H1 (cell line): ENCODE data around the gene TMEM135. TPM values are rescaled to one million over a fixed set of nuclear protein-coding genes. Genes with fewer than 3 reads are reported as not detected.

Source experiments
- CTCF ChIA-PET: fragments of 300-600 bp; sonication (Branson Sonifier 250); formaldehyde crosslinking; loops from one replicate; lab custom pipeline; 2021; ENCODE audit not compliant: partially characterized antibody; lab: Charles Lee
- POLR2A ChIA-PET: fragments of 300-600 bp; sonication (Branson Sonifier 250); formaldehyde crosslinking; loops from one replicate; lab custom pipeline; 2021; ENCODE audit warnings: inconsistent platforms; ENCODE audit not compliant: partially characterized antibody; lab: Charles Lee
- DNase-seq, 2 experiments: peaks; one replicate each; pipeline versions ENCODE4 v3.0.0 to v3.0.0-alpha.2; 2010 to 2022; ENCODE audit warnings: low spot score in 2 of 2, low read depth in 1 of 2, mixed read lengths in 1 of 2
- FAIRE-seq: peaks from 2 replicates; lab custom pipeline; 2011; peaks lifted over from hg19 to GRCh38; lab: Jason Lieb, UNC
- H2AFZ ChIP-seq: 2 replicates; pipeline ENCODE4 v1.8.1; 2012; ENCODE audit warnings: low read length, inconsistent platforms
- H2AK5ac ChIP-seq: 2 replicates; pipeline ENCODE4 v1.6.1; 2013; ENCODE audit warnings: low read depth, low read length
- H2BK120ac ChIP-seq: replicated peaks from 2 replicates; pipeline ENCODE3; 2013; ENCODE audit warnings: low read depth, low read length, inconsistent platforms
- H2BK12ac ChIP-seq: 2 replicates; pipeline ENCODE4 v1.6.1; 2013; ENCODE audit warnings: low read depth, low read length
- H2BK15ac ChIP-seq: 2 replicates; pipeline ENCODE4 v1.6.1; 2013; ENCODE audit warnings: low read length
- H2BK20ac ChIP-seq: 2 replicates; pipeline ENCODE4 v1.6.1; 2013; ENCODE audit warnings: low read length
- H2BK5ac ChIP-seq: 2 replicates; pipeline ENCODE4 v1.6.1; 2013; ENCODE audit warnings: low read depth, low read length
- H3K14ac ChIP-seq: 2 replicates; pipeline ENCODE4 v1.6.1; 2013; ENCODE audit warnings: inconsistent platforms; ENCODE audit not compliant: insufficient read length
- H3K18ac ChIP-seq: 2 replicates; pipeline ENCODE4 v1.6.1; 2013; ENCODE audit warnings: low read length; ENCODE audit errors: extremely low read depth
- H3K23ac ChIP-seq: 2 replicates; pipeline ENCODE4 v1.6.1; 2013; ENCODE audit warnings: inconsistent platforms; ENCODE audit not compliant: insufficient read length
- H3K23me2 ChIP-seq: 2 replicates; pipeline ENCODE4 v1.6.1; 2013; ENCODE audit warnings: low read depth, low read length
- H3K27ac ChIP-seq: 2 replicates; pipeline ENCODE4 v1.6.1; 2011; ENCODE audit warnings: low read depth, low read length, inconsistent platforms
- H3K27me3 ChIP-seq, 4 experiments: replicated peaks in 1 of 4; 1 replicate in 1 of 4; 2 replicates in 3 of 4; pipeline versions ENCODE4 v1.6.1 to v1.8.1; 2011 to 2013; ENCODE audit warnings: low read length in 3 of 4, mild to moderate bottlenecking in 3 of 4, inconsistent platforms in 2 of 4, mixed read lengths in 2 of 4, moderate library complexity in 1 of 4; ENCODE audit not compliant: control insufficient read depth in 3 of 4, insufficient read depth in 3 of 4; ENCODE audit errors: extremely low read depth in 1 of 4
- H3K36me3 ChIP-seq, 4 experiments: 2 replicates each; pipeline versions ENCODE4 v1.6.1 to v1.8.1; 2011 to 2013; ENCODE audit warnings: mild to moderate bottlenecking in 4 of 4, low read length in 3 of 4, moderate library complexity in 2 of 4, control low read depth in 1 of 4, inconsistent platforms in 1 of 4; ENCODE audit not compliant: insufficient read depth in 4 of 4, control insufficient read depth in 2 of 4
- H3K4ac ChIP-seq: replicated peaks from 2 replicates; pipeline ENCODE3; 2013; ENCODE audit warnings: low read length, low read depth, mixed read lengths, inconsistent platforms; ENCODE audit not compliant: insufficient read length
- H3K4me1 ChIP-seq, 4 experiments: replicated peaks in 1 of 4; 1 replicate in 1 of 4; 2 replicates in 3 of 4; pipeline versions ENCODE4 v1.6.1 to v1.8.1; 2011 to 2013; ENCODE audit warnings: low read length in 3 of 4, inconsistent platforms in 2 of 4, mixed read lengths in 1 of 4; ENCODE audit not compliant: insufficient read depth in 4 of 4, control insufficient read depth in 3 of 4
- H3K4me2 ChIP-seq, 2 experiments: 2 replicates each; pipeline versions ENCODE4 v1.6.1 to v1.8.1; 2011 to 2013; ENCODE audit warnings: low read depth in 2 of 2, low read length in 2 of 2, control low read depth in 1 of 2, inconsistent platforms in 1 of 2, mild to moderate bottlenecking in 1 of 2; ENCODE audit not compliant: insufficient read depth in 1 of 2
- H3K4me3 ChIP-seq, 4 experiments: fragments of 200-600, 300-600 bp in 1 of 4; sonication (generic), shearing (Covaris generic), sonication (Bioruptor Twin) in 1 of 4; 2 replicates each; pipeline versions ENCODE4 v1.5.1 to v1.8.1; 2011 to 2016; ENCODE audit warnings: low read length in 4 of 4, low read depth in 3 of 4, control low read depth in 2 of 4, inconsistent platforms in 2 of 4, mild to moderate bottlenecking in 2 of 4, mixed read lengths in 1 of 4, moderate library complexity in 1 of 4; ENCODE audit not compliant: insufficient read depth in 2 of 4; ENCODE audit errors: extremely low read depth in 1 of 4
- H3K56ac ChIP-seq: replicated peaks from 2 replicates; pipeline ENCODE3; 2013; ENCODE audit warnings: low read depth, mild to moderate bottlenecking, mixed read lengths, low read length, inconsistent platforms; ENCODE audit not compliant: insufficient read length
- H3K79me1 ChIP-seq: 2 replicates; pipeline ENCODE4 v1.6.1; 2013; ENCODE audit warnings: low read depth, low read length, control low read depth
- H3K79me2 ChIP-seq, 2 experiments: 2 replicates each; pipeline versions ENCODE4 v1.6.1 to v1.8.1; 2012 to 2013; ENCODE audit warnings: low read length in 2 of 2, mild to moderate bottlenecking in 2 of 2, inconsistent platforms in 1 of 2; ENCODE audit not compliant: insufficient read depth in 2 of 2, control insufficient read depth in 1 of 2
- H3K9ac ChIP-seq, 4 experiments: replicated peaks in 1 of 4; 1 replicate in 1 of 4; 2 replicates in 3 of 4; pipeline versions ENCODE4 v1.6.1 to v1.8.1; 2011 to 2013; ENCODE audit warnings: low read depth in 3 of 4, low read length in 3 of 4, control low read depth in 2 of 4, mild to moderate bottlenecking in 2 of 4, moderate library complexity in 2 of 4, inconsistent platforms in 1 of 4; ENCODE audit errors: extremely low read depth in 1 of 4
- H3K9me3 ChIP-seq, 2 experiments: 2 replicates each; pipeline versions ENCODE4 v1.6.1 to v1.8.1; 2012 to 2013; ENCODE audit warnings: mild to moderate bottlenecking in 2 of 2, moderate library complexity in 2 of 2, control low read depth in 1 of 2, inconsistent platforms in 1 of 2, low read depth in 1 of 2, low read length in 1 of 2, mixed read lengths in 1 of 2; ENCODE audit not compliant: insufficient read depth in 2 of 2
- H4K20me1 ChIP-seq, 2 experiments: replicated peaks in 1 of 2; 2 replicates each; pipeline versions ENCODE3 to v1.8.1; 2011 to 2013; ENCODE audit warnings: inconsistent platforms in 2 of 2, low read length in 2 of 2, mild to moderate bottlenecking in 1 of 2; ENCODE audit not compliant: insufficient read depth in 2 of 2, control insufficient read depth in 1 of 2
- H4K5ac ChIP-seq: 2 replicates; pipeline ENCODE4 v1.6.1; 2013; ENCODE audit warnings: low read length, low read depth, mixed read lengths, inconsistent platforms; ENCODE audit not compliant: insufficient read length
- H4K8ac ChIP-seq: 2 replicates; pipeline ENCODE4 v1.8.0; 2013; ENCODE audit warnings: mild to moderate bottlenecking, moderate library complexity, low read length, inconsistent platforms; ENCODE audit not compliant: insufficient read depth; ENCODE audit errors: extremely low read depth
- H4K91ac ChIP-seq: replicated peaks from 2 replicates; pipeline ENCODE3; 2013; ENCODE audit warnings: low read length, mixed read lengths, inconsistent platforms; ENCODE audit not compliant: insufficient read length
- NANOG ChIP-seq: IDR thresholded peaks from 2 replicates; pipeline ENCODE4 v1.6.1; 2011; ENCODE audit warnings: low read length, low read depth, mild to moderate bottlenecking, inconsistent platforms; ENCODE audit not compliant: insufficient read depth, poor library complexity, severe bottlenecking
- WGBS, 2 experiments: shearing (Covaris generic) in 1 of 2; methylation state at CpG; one replicate each; pipeline versions ENCODE4 v1.1.6 to v1.1.7; 2013 to 2015; ENCODE audit warnings: low lambda C conversion rate in 2 of 2, mixed read lengths in 2 of 2, inconsistent platforms in 1 of 2, low coverage in 1 of 2, missing lambda C conversion rate in 1 of 2; ENCODE audit not compliant: insufficient replicate concordance in 2 of 2, insufficient coverage in 1 of 2, insufficient read length in 1 of 2; ENCODE audit errors: extremely low coverage in 1 of 2, missing lambda C conversion rate in 1 of 2; 5-methylcytosine and 5-hydroxymethylcytosine counted together
- polyA plus RNA-seq, 7 experiments: library from polyadenylated mRNA; depleted of rRNA in 3 of 7; stranded (reverse) in 5 of 7; unstranded in 2 of 7; fragments of >200 nt in 5 of 7; fragments of 200-250 nt in 2 of 7; gene quantifications; 1 replicate in 5 of 7; 2 replicates in 1 of 7; 4 replicates in 1 of 7; pipeline versions ENCODE4 v1.2.1 to v1.2.3, GENCODE V29; 2011 to 2013; ENCODE audit warnings: missing spikeins in 2 of 7, mixed read lengths in 2 of 7
- total RNA-seq: library from RNA; stranded (reverse); fragmentation: NEBNext Ultra II Directional; extraction: Animal tissue kit (Norgen Biotek cat#: 25700); gene quantifications from 2 replicates; pipeline ENCODE4 v1.2.1, GENCODE V29; 2021

The TMEM135 gene
- total and polyA plus RNA-seq, 2 of the 8 experiments (the other 6 are each of a cell fraction or from before 2014, with no cell fraction given) = 9.3 to 31.3 TPM

- Histone ChIP-seq H3K27me3 (no peaks in the 10 kb centered on the region), H4K8ac (no peak overlapping the region), H3K23ac (no peak overlapping the region), H3K18ac (no peak overlapping the region), H4K5ac (no peak overlapping the region), H3K4me1 (no peaks in the 10 kb centered on the region), H3K9ac (no peak overlapping the region), H3K23me2 (no peaks in the 10 kb centered on the region), H3K4ac (no peak overlapping the region), H2AK5ac (no peak overlapping the region), H2BK20ac (no peak overlapping the region), H3K79me1 (no peaks in the 10 kb centered on the region), H3K14ac (no peak overlapping the region), H2BK120ac (no peak overlapping the region), H3K79me2 (no peaks in the 10 kb centered on the region), H4K91ac (no peak overlapping the region), H3K36me3 (peaks cover 0 to 4% (median under 1%) of the 10 kb centered on the region in 4 experiments; a peak in 1 of 8 replicates), H3K4me3 (no peak overlapping the region), H2BK15ac (no peak overlapping the region), H3K9me3 (no peaks in the 10 kb centered on the region), H3K56ac (no peak overlapping the region), H2AFZ (no peak overlapping the region), H4K20me1 (no peaks in the 10 kb centered on the region), H3K27ac (no peak overlapping the region), H2BK5ac (no peak overlapping the region), H3K4me2 (no peak overlapping the region), H2BK12ac (no peak overlapping the region)
- WGBS, 2 experiments = 65% methylated on average over 3 of the region's 3 CpGs; no CpG with 5 or more reads in 1 of the 2 experiments
- POLR2A ChIA-PET = no interaction called here
- CTCF ChIA-PET = interaction anchor here (0.6 to 2.2 kb wide), 2 partner anchors 25 to 56 kb away, joined by 3 to 10 read pairs; no protein-coding TSS in a partner anchor
- DNase-seq = no peak
- TF ChIP-seq NANOG = no peak
- no peak for FAIRE-seq
These were observed 35.1 kb downstream of the TMEM135 start for GRCh38 chr11:87072787-87073186.
